Chondrocyte (in vitro differentiated cells): ENCODE data around the gene HELB. TPM values are rescaled to one million over a fixed set of nuclear protein-coding genes. Genes with fewer than 3 reads are reported as not detected.

Experiments used
- DNase-seq: peaks from one replicate; pipeline ENCODE4 v3.0.0; 2021; ENCODE audit warnings: mixed read lengths, low spot score
- H3K27ac Mint-ChIP-seq: one replicate; pipeline ENCODE4 v1.8.0; 2021; ENCODE audit warnings: mild to moderate bottlenecking, moderate library complexity, mixed read lengths; ENCODE audit not compliant: unreplicated experiment
- H3K27me3 Mint-ChIP-seq: 2 replicates; pipeline ENCODE4 v1.8.0; 2021; ENCODE audit warnings: low read depth, mixed read lengths
- H3K36me3 Mint-ChIP-seq: 2 replicates; pipeline ENCODE4 v1.8.0; 2021; ENCODE audit warnings: low read depth, mixed read lengths
- H3K4me1 Mint-ChIP-seq: 2 replicates; pipeline ENCODE4 v1.8.0; 2021; ENCODE audit warnings: low read depth, mild to moderate bottlenecking, mixed read lengths
- H3K4me3 Mint-ChIP-seq: one replicate; pipeline ENCODE4 v1.8.0; 2021; ENCODE audit warnings: mild to moderate bottlenecking, moderate library complexity, mixed read lengths; ENCODE audit not compliant: unreplicated experiment
- H3K9me3 Mint-ChIP-seq: 2 replicates; pipeline ENCODE4 v1.8.0; 2021; ENCODE audit warnings: low read depth, mixed read lengths
- CTCF ChIP-seq: fragments of 200-600 bp; sonication (generic); IDR thresholded peaks from 2 replicates; pipeline ENCODE4 v1.5.0; 2021; ENCODE audit warnings: antibody characterized with exemption, mild to moderate bottlenecking, moderate library complexity
- total RNA-seq: library from RNA; stranded (reverse); gene quantifications from 3 replicates; pipeline ENCODE4 v1.2.1, GENCODE V29; 2021

HELB gene
- total RNA-seq, 1 donor from 2014 or later, result 2.3 TPM

- no peak overlapping the region for H3K4me3 Mint-ChIP-seq
- H3K9me3 Mint-ChIP-seq, result peaks cover 10% of the 10 kb centered on the region
- no peaks in the 10 kb centered on the region for H3K27me3 Mint-ChIP-seq
- H3K4me1 Mint-ChIP-seq, result no peaks in the 10 kb centered on the region
- H3K36me3 Mint-ChIP-seq, result peaks cover 21% of the 10 kb centered on the region
- no peak for DNase-seq
- H3K27ac Mint-ChIP-seq, result no peak overlapping the region
- no peak for TF ChIP-seq CTCF
These were observed 33.5 kb downstream of the HELB start for GRCh38 chr12:66335746-66336145.

GRCh38 chr12:66337381-66338010, 35.2 kb downstream of the HELB start:
- no peak for TF ChIP-seq CTCF
- no peak overlapping the region for H3K27ac Mint-ChIP-seq
- H3K27me3 Mint-ChIP-seq, result no peaks in the 10 kb centered on the region
- no peak for DNase-seq
- H3K4me1 Mint-ChIP-seq, result no peaks in the 10 kb centered on the region
- H3K36me3 Mint-ChIP-seq, result peaks cover 31% of the 10 kb centered on the region
- no peak overlapping the region for H3K4me3 Mint-ChIP-seq
- H3K9me3 Mint-ChIP-seq, result peaks cover 23% of the 10 kb centered on the region

GRCh38 chr12:66340131-66340530, 37.8 kb downstream of the HELB start:
- DNase-seq, result no peak
- Mint-ChIP-seq H3K9me3 (peaks cover 33% of the 10 kb centered on the region), H3K27ac (no peak overlapping the region), H3K27me3 (no peaks in the 10 kb centered on the region), H3K36me3 (peaks cover 40% of the 10 kb centered on the region), H3K4me1 (no peaks in the 10 kb centered on the region), H3K4me3 (no peak overlapping the region)
- TF ChIP-seq CTCF, result no peak

GRCh38 chr12:66341126-66341525, 38.8 kb downstream of the HELB start:
- peaks cover 43% of the 10 kb centered on the region for H3K36me3 Mint-ChIP-seq
- H3K9me3 Mint-ChIP-seq, result peaks cover 33% of the 10 kb centered on the region

GRCh38 chr12:66345212-66345611, 42.9 kb downstream of the HELB start:
- Mint-ChIP-seq H3K27ac (no peak overlapping the region), H3K36me3 (peaks cover 37% of the 10 kb centered on the region)
- no peak for DNase-seq

More at GRCh38 chr12:66341126-66341525, 38.8 kb downstream of the HELB start:
- H3K4me3 Mint-ChIP-seq, result no peak overlapping the region
- H3K4me1 Mint-ChIP-seq, result no peaks in the 10 kb centered on the region
- TF ChIP-seq CTCF, result no peak
- no peak for DNase-seq
- H3K27me3 Mint-ChIP-seq, result no peaks in the 10 kb centered on the region
- H3K27ac Mint-ChIP-seq, result no peak overlapping the region

More at GRCh38 chr12:66345212-66345611, 42.9 kb downstream of the HELB start:
- H3K27me3 Mint-ChIP-seq, result no peaks in the 10 kb centered on the region
- H3K4me1 Mint-ChIP-seq, result no peaks in the 10 kb centered on the region
- no peak for TF ChIP-seq CTCF
- H3K9me3 Mint-ChIP-seq, result peaks cover 27% of the 10 kb centered on the region
- H3K4me3 Mint-ChIP-seq, result no peak overlapping the region
